Kidney (tissue), 14 donors: ENCODE data around the gene RASA2. TPM values are rescaled to one million over a fixed set of nuclear protein-coding genes. Genes with fewer than 3 reads are reported as not detected.

Experiments used
- DNase-seq, 5 donors: peaks; one replicate each; pipeline ENCODE4 v3.0.0-alpha.2; 2013 to 2020
- FAIRE-seq: peaks from 2 replicates; lab custom pipeline; 2012; peaks lifted over from hg19 to GRCh38; lab: Jason Lieb, UNC
- H3K27ac ChIP-seq, 2 donors: one replicate each; pipeline ENCODE4 v1.7.0; 2013; ENCODE audit warnings: low read depth in 2 of 2, low read length in 2 of 2, inconsistent platforms in 1 of 2
- H3K27me3 ChIP-seq: one replicate; pipeline ENCODE4 v1.7.1; 2013; ENCODE audit warnings: low read length, inconsistent platforms; ENCODE audit not compliant: control insufficient read depth, insufficient read depth
- H3K36me3 ChIP-seq, 3 donors: one replicate each; pipeline versions ENCODE4 v1.7.0 to v1.7.1; 2013; ENCODE audit warnings: low read length in 3 of 3, control low read depth in 1 of 3, inconsistent platforms in 1 of 3; ENCODE audit not compliant: insufficient read depth in 3 of 3, control insufficient read depth in 2 of 3
- H3K4me1 ChIP-seq, 3 donors: one replicate each; pipeline versions ENCODE4 v1.7.0 to v1.7.1; 2013; ENCODE audit warnings: low read length in 3 of 3, inconsistent platforms in 1 of 3, low read depth in 1 of 3; ENCODE audit not compliant: control insufficient read depth in 2 of 3, insufficient read depth in 2 of 3
- H3K4me3 ChIP-seq, 3 donors: one replicate each; pipeline versions ENCODE4 v1.7.0 to v1.8.1; 2013; ENCODE audit warnings: low read length in 3 of 3, control low read depth in 1 of 3, inconsistent platforms in 1 of 3
- H3K9ac ChIP-seq, 3 donors: one replicate each; pipeline versions ENCODE4 v1.7.0 to v1.7.1; 2013; ENCODE audit warnings: low read length in 3 of 3, control low read depth in 1 of 3, inconsistent platforms in 1 of 3
- H3K9me3 ChIP-seq, 3 donors: one replicate each; pipeline versions ENCODE4 v1.7.0 to v1.7.1; 2013; ENCODE audit warnings: low read length in 3 of 3, control low read depth in 1 of 3, inconsistent platforms in 1 of 3; ENCODE audit not compliant: control insufficient read depth in 2 of 3, insufficient read depth in 1 of 3
- CTCF ChIP-seq: IDR thresholded peaks from 3 replicates; pipeline ENCODE4 v1.5.1; 2012; ENCODE audit warnings: mild to moderate bottlenecking, moderate library complexity, borderline replicate concordance; ENCODE audit not compliant: insufficient read depth; ENCODE audit errors: extremely low read depth
- intact Hi-C: fragments of 100-400 bp; cut with DNase I; formaldehyde crosslinking; loops from one replicate; pipeline ENCODE4 v1.11.1; 2022
- polyA plus RNA-seq: library from polyadenylated mRNA; stranded (reverse); fragments of 350-450 nt; fragmentation: Illumina TruSeq; extraction: RNeasy Lipid Tissue Mini Kit (QIAGEN cat#74804); gene quantifications from one replicate; pipeline ENCODE4 v1.2.3, GENCODE V29; 2014; ENCODE audit warnings: low read depth, low replicate concordance; ENCODE audit not compliant: insufficient read depth
- total RNA-seq: library from RNA; stranded (reverse); fragmentation: NEBNext Ultra II Directional; extraction: Animal tissue kit (Norgen Biotek cat#: 25700); gene quantifications from one replicate; pipeline ENCODE4 v1.2.1, GENCODE V29; 2021
- donor health status: control.
- donor health status: control.
- donor health status: control.
- donor health status: control.
- donor health status: control.
- donor health status: DM: yes; HTN: yes; CAD: no.
- donor health status: Normal renal cell carcinoma (clear cell type).

The RASA2 gene
- total and polyA plus RNA-seq, 2 donors from 2014 or later, result 2.2 to 29.8 TPM

GRCh38 chr3:141597931-141598330 is 111.1 kb downstream of the RASA2 start:
- no peak overlapping the region for H3K4me3 ChIP-seq
- intact Hi-C loops, result no loop called here
- DNase-seq, result no peak
- no peaks in the 10 kb centered on the region for H3K27me3 ChIP-seq
- peak; percentile 11 for FAIRE-seq
- no peaks in the 10 kb centered on the region for H3K9me3 ChIP-seq
- H3K27ac ChIP-seq, result no peak overlapping the region
- H3K9ac ChIP-seq, result no peak overlapping the region
- no peak for TF ChIP-seq CTCF
- H3K4me1 ChIP-seq, result no peaks in the 10 kb centered on the region
- peaks cover 0 to 4% (median 2%) of the 10 kb centered on the region in 3 donors for H3K36me3 ChIP-seq

- DNase-seq (peak in 1 of 5 donors; percentile 55), FAIRE-seq (no peak)
- no peak overlapping the region for H3K9ac ChIP-seq
- H3K4me1 ChIP-seq, result no peaks in the 10 kb centered on the region
- H3K9me3 ChIP-seq, result no peaks in the 10 kb centered on the region
- no peak overlapping the region for H3K4me3 ChIP-seq
- H3K27me3 ChIP-seq, result no peaks in the 10 kb centered on the region
- no peak overlapping the region for H3K27ac ChIP-seq
- peaks cover 0 to 2% (median 2%) of the 10 kb centered on the region in 3 donors for H3K36me3 ChIP-seq
- TF ChIP-seq CTCF, result no peak
- intact Hi-C loops, result no loop called here
These were observed 113.5 kb downstream of the RASA2 start for GRCh38 chr3:141600331-141600730.

- intact Hi-C loops, result no loop called here
- DNase-seq, result no peak
- Histone ChIP-seq H3K36me3 (no peaks in the 10 kb centered on the region), H3K4me1 (no peaks in the 10 kb centered on the region), H3K4me3 (no peak overlapping the region), H3K9me3 (no peaks in the 10 kb centered on the region), H3K9ac (no peak overlapping the region), H3K27me3 (no peaks in the 10 kb centered on the region), H3K27ac (no peak overlapping the region)
- TF ChIP-seq CTCF, result no peak
- FAIRE-seq, result no peak
These were observed 115.9 kb downstream of the RASA2 start for GRCh38 chr3:141602706-141603105.

GRCh38 chr3:141603473-141604035 is 116.7 kb downstream of the RASA2 start:
- intact Hi-C loops, result no loop called here
- no peak for TF ChIP-seq CTCF
- Histone ChIP-seq H3K27me3 (no peaks in the 10 kb centered on the region), H3K4me3 (no peak overlapping the region), H3K36me3 (peaks cover 0 to 3% (median under 1%) of the 10 kb centered on the region in 3 donors), H3K9me3 (no peaks in the 10 kb centered on the region), H3K27ac (no peak overlapping the region), H3K9ac (no peak overlapping the region), H3K4me1 (no peaks in the 10 kb centered on the region)
- DNase-seq (no peak), FAIRE-seq (no peak)
